MCF 10A (cell line): Measurements from ENCODE around the gene COMMD10. TPM values are rescaled to one million over a fixed set of nuclear protein-coding genes. Genes with fewer than 3 reads are reported as not detected.
A peak's percentile ranks its signal among the peaks of the same experiment; 100 is the strongest.

Source experiments
- BruUV-seq: library from RNA; stranded (reverse); fragments of 400-500 nt; replicated peaks from 2 replicates; lab custom pipeline; 2021; lab: Mats Ljungman, UMichigan
- CTCF ChIA-PET: fragments of 300-600 bp; sonication (Branson Sonifier 250); formaldehyde crosslinking; extraction: SDS; loops from one replicate; lab custom pipeline; 2021; ENCODE audit warnings: antibody characterized with exemption, inconsistent platforms; lab: Yijun Ruan, JAX
- POLR2A ChIA-PET: fragments of 300-600, 350-650 bp; sonication (Branson Sonifier 250); formaldehyde crosslinking; extraction: SDS; loops from one replicate; lab custom pipeline; 2020; ENCODE audit warnings: antibody characterized with exemption, inconsistent platforms; lab: Yijun Ruan, JAX
- DNase-seq: peaks from one replicate; pipeline ENCODE4 v3.0.0-alpha.2; 2018; ENCODE audit not compliant: unreplicated experiment
- H3K27ac Mint-ChIP-seq: one replicate; pipeline ENCODE4 v1.8.0; 2022; ENCODE audit warnings: mild to moderate bottlenecking, low read depth, mixed read lengths; ENCODE audit not compliant: unreplicated experiment
- H3K27me3 Mint-ChIP-seq: one replicate; pipeline ENCODE4 v1.8.0; 2022; ENCODE audit warnings: mixed read lengths; ENCODE audit not compliant: insufficient read depth, unreplicated experiment
- H3K36me3 Mint-ChIP-seq: one replicate; pipeline ENCODE4 v1.8.0; 2022; ENCODE audit warnings: mild to moderate bottlenecking, moderate library complexity, mixed read lengths; ENCODE audit not compliant: insufficient read depth, unreplicated experiment
- H3K4me1 Mint-ChIP-seq: one replicate; pipeline ENCODE4 v1.8.0; 2022; ENCODE audit warnings: mixed read lengths; ENCODE audit not compliant: insufficient read depth, unreplicated experiment
- H3K4me3 Mint-ChIP-seq: one replicate; pipeline ENCODE4 v1.8.0; 2022; ENCODE audit warnings: mild to moderate bottlenecking, moderate library complexity, mixed read lengths; ENCODE audit not compliant: unreplicated experiment
- H3K9me3 Mint-ChIP-seq: one replicate; pipeline ENCODE4 v1.8.0; 2022; ENCODE audit warnings: mixed read lengths; ENCODE audit not compliant: unreplicated experiment
- CTCF ChIP-seq: fragments of 200-600 bp; IDR thresholded peaks from one replicate; pipeline ENCODE4 v1.8.0; 2022; ENCODE audit warnings: antibody characterized with exemption, mild to moderate bottlenecking; ENCODE audit not compliant: unreplicated experiment
- intact Hi-C: fragments of 100-400 bp; cut with micrococcal nuclease; formaldehyde crosslinking; loops from 2 replicates; pipeline ENCODE4 v1.14.1; 2022
- total RNA-seq: library from RNA; stranded (reverse); gene quantifications from 2 replicates; pipeline ENCODE4 v1.2.3, GENCODE V29; 2022

Gene COMMD10
- total RNA-seq, 1 experiment from 2014 or later: 23.2 TPM

- BruUV-seq: no TSS peak
- H3K36me3 Mint-ChIP-seq: no peaks in the 10 kb centered on the region
Observed at GRCh38 chr5:116063950-116064349, 20.9 kb upstream of the COMMD10 start.

GRCh38 chr5:116068028-116068632, 16.7 kb upstream of the COMMD10 start:
- Mint-ChIP-seq H3K36me3 (no peaks in the 10 kb centered on the region), H3K27me3 (peaks cover 24% of the 10 kb centered on the region), H3K4me1 (no peaks in the 10 kb centered on the region), H3K4me3 (no peak overlapping the region), H3K9me3 (no peaks in the 10 kb centered on the region), H3K27ac (no peak overlapping the region)
- peak; percentile 69 for TF ChIP-seq CTCF
- no TSS peak for BruUV-seq
- intact Hi-C loops: loop anchor here (1.0 to 2.0 kb wide), 3 partner anchors 180 to 434 kb away; no protein-coding TSS in a partner anchor
- ChIA-PET POLR2A (interaction anchor here (0.6 to 1.2 kb wide), 3 partner anchors 33 to 432 kb away, joined by 3 to 5 read pairs (median 3); no protein-coding TSS in a partner anchor), CTCF (interaction anchor here (0.6 to 2.9 kb wide), 30 partner anchors 8 to 857 kb away, joined by 3 to 25 read pairs (median 4); partner anchors contain the start of genes ATG12 and COMMD10)
- peak; percentile 70 for DNase-seq

More at GRCh38 chr5:116063950-116064349, 20.9 kb upstream of the COMMD10 start:
- Mint-ChIP-seq H3K9me3 (no peaks in the 10 kb centered on the region), H3K4me3 (no peak overlapping the region), H3K4me1 (no peaks in the 10 kb centered on the region), H3K27ac (no peak overlapping the region), H3K27me3 (peaks cover 48% of the 10 kb centered on the region)
- ChIA-PET POLR2A (no interaction called here), CTCF (interaction anchor here (0.9 kb wide), 1 partner anchor 13 kb away, joined by 5 read pairs; no protein-coding TSS in a partner anchor)
- no peak for TF ChIP-seq CTCF
- DNase-seq: no peak
- intact Hi-C loops: loop anchor here (1.0 kb wide), 1 partner anchor 222 kb away; no protein-coding TSS in a partner anchor

- Mint-ChIP-seq H3K4me3 (no peak overlapping the region), H3K27me3 (peaks cover 12% of the 10 kb centered on the region), H3K4me1 (no peaks in the 10 kb centered on the region), H3K9me3 (no peaks in the 10 kb centered on the region), H3K36me3 (no peaks in the 10 kb centered on the region), H3K27ac (no peak overlapping the region)
- CTCF ChIA-PET: no interaction called here
- POLR2A ChIA-PET: no interaction called here
- DNase-seq: no peak
- no peak for TF ChIP-seq CTCF
- BruUV-seq: no TSS peak
- intact Hi-C loops: no loop called here
Observed at GRCh38 chr5:116071211-116071610, 13.6 kb upstream of the COMMD10 start.

GRCh38 chr5:116075191-116075831, 9.5 kb upstream of the COMMD10 start:
- TF ChIP-seq CTCF: no peak
- H3K4me1 Mint-ChIP-seq: no peaks in the 10 kb centered on the region

More at GRCh38 chr5:116075191-116075831, 9.5 kb upstream of the COMMD10 start:
- no peak for DNase-seq
- Mint-ChIP-seq H3K9me3 (no peaks in the 10 kb centered on the region), H3K27ac (no peak overlapping the region), H3K36me3 (no peaks in the 10 kb centered on the region), H3K4me3 (no peak overlapping the region), H3K27me3 (no peaks in the 10 kb centered on the region)
- ChIA-PET CTCF (interaction anchor here (0.6 to 1.7 kb wide), 4 partner anchors 7 to 711 kb away, joined by 3 to 5 read pairs (median 3); no protein-coding TSS in a partner anchor), POLR2A (interaction anchor here (1.0 kb wide), 1 partner anchor 367 kb away, joined by 4 read pairs; no protein-coding TSS in a partner anchor)
- no TSS peak for BruUV-seq
- intact Hi-C loops: no loop called here
